ENCODE data around the gene GALNT2.

The GALNT2 gene

DNA sequence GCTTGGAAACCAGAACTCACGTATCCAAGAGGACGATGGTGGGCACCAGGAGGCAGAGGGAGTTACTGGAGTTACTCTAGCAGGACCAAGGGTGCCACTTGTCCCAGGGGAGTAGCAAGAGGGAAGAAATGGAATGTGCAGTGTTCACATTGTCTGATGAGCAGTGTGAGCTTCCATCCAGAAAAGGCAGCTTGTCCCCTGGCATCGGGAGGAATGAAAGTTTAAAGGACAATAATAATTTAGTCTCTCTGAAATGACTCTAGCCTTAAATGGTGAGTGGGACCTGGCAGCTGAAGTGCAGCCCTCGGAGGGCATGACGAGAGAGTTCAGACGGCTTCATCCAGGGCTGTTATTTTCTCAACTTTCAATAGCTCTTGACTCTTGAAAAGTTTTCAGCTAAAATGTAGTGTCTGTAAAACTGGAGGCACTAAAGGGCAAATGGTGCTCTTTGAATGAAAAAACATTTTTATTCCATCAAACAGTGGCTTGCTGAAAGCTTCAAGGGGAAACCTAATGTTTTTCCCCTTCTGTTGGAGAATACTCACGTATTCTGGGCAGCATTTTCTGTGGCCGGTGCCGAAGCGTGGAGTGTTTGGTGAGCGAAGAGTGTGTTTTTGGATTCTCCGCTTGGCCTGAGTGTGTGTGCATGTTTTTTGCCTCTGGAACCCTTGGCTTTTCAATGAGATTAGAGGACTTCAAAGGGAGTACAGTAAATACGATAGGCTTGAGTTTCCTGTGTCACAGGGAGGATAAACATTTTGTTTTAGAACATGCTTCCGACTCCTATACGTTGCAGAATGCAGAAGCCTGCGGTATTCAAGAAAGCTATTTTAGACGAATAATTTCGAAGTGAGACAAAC lies 157.3 kb downstream of the GALNT2 start:
- Histone ChIP-seq H3K4me3 (ENCODE audit: low read length) (no peak overlapping the region), H3K4me2 (ENCODE audit: low read depth, low read length) (no peak overlapping the region), H3K9ac (ENCODE audit: low read length) (no peak overlapping the region), H4K20me1 (ENCODE audit: insufficient read depth, low read length) (no peaks in the 10 kb centered on the region), H3K4me1 (ENCODE audit: low read length) (no peaks in the 10 kb centered on the region), H3F3A (ENCODE audit: insufficient read depth, low read length) (no peaks in the 10 kb centered on the region), H2AFZ (ENCODE audit: low read length) (no peak overlapping the region), H3K79me2 (ENCODE audit: low read length) (peaks cover 26% of the 10 kb centered on the region), H3K9me2 (replicated peaks; ENCODE audit: insufficient read depth, low read length) (no peaks in the 10 kb centered on the region), H3K9me3 (replicated peaks; ENCODE audit: insufficient read depth, low read length) (no peaks in the 10 kb centered on the region), H3K36me3 (replicated peaks; ENCODE audit: insufficient read depth, low read length) (no peaks in the 10 kb centered on the region), H3K27ac (ENCODE audit: low read length) (no peak overlapping the region), H3K27me3 (replicated peaks; ENCODE audit: insufficient read depth, low read length) (no peaks in the 10 kb centered on the region)
- DNase-seq, result no peak
- TF ChIP-seq EZH2phosphoT487 (IDR thresholded peaks at IDR 0.05; ENCODE audit: low read length), result no peak
- no peak for TF ChIP-seq CTCF (IDR thresholded peaks at IDR 0.05; ENCODE audit: low read length)
- TF ChIP-seq EZH2 (optimal IDR thresholded peaks at IDR 0.05; ENCODE audit: low read depth, low read length), result no peak

DNA sequence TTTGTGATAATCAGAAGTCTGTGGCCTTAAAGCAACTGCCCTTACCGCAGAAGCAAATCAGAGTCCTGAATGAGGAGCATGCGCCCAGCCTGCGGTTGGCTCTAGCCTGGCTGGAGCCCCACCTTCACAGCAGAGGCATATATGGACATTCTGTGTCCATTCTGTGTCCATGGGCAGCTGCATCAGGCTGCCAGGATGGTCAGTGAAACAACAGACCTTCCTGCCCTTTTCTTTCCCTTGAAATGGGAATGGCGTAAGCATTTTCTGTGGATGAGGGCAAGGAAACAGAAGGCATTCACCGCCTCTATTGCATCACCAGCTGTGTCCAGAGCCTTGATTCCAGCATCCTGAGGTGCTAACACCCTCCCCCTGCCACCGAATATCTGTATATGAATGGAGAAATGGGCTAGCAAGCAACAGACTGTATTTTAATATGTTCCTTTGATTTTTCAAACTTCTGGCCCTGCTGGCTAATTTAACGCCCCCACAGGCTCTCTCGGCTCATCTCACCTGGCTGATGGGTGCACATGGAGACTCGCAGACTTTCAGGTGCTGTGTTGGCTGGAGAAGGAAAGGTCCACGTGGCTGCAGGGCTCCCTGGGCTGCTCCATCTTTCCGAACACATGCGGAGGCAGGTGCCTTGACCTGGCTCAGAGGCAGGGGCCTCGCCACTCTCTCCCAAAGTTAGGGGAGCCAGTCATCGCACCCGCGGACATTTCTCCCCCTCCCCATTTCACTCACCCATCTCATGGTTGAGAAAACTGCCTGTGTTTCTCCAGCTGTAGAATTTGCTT lies 159.2 kb downstream of the GALNT2 start:
- Histone ChIP-seq H3K36me3 (replicated peaks; ENCODE audit: insufficient read depth, low read length) (no peaks in the 10 kb centered on the region), H3K9me2 (replicated peaks; ENCODE audit: insufficient read depth, low read length) (no peaks in the 10 kb centered on the region), H3K9ac (ENCODE audit: low read length) (no peak overlapping the region), H4K20me1 (ENCODE audit: insufficient read depth, low read length) (no peaks in the 10 kb centered on the region), H3K4me1 (ENCODE audit: low read length) (no peaks in the 10 kb centered on the region), H3F3A (ENCODE audit: insufficient read depth, low read length) (no peaks in the 10 kb centered on the region), H3K27me3 (replicated peaks; ENCODE audit: insufficient read depth, low read length) (no peaks in the 10 kb centered on the region), H3K79me2 (ENCODE audit: low read length) (peaks cover 21% of the 10 kb centered on the region), H3K27ac (ENCODE audit: low read length) (no peak overlapping the region), H2AFZ (ENCODE audit: low read length) (no peak overlapping the region), H3K4me2 (ENCODE audit: low read depth, low read length) (no peak overlapping the region), H3K9me3 (replicated peaks; ENCODE audit: insufficient read depth, low read length) (no peaks in the 10 kb centered on the region), H3K4me3 (ENCODE audit: low read length) (no peak overlapping the region)
- no peak for TF ChIP-seq EZH2 (optimal IDR thresholded peaks at IDR 0.05; ENCODE audit: low read depth, low read length)
- no peak for TF ChIP-seq CTCF (IDR thresholded peaks at IDR 0.05; ENCODE audit: low read length)
- no peak for TF ChIP-seq EZH2phosphoT487 (IDR thresholded peaks at IDR 0.05; ENCODE audit: low read length)
- DNase-seq, result no peak

GRCh38 chr1:230226814-230227213 lies 159.8 kb downstream of the GALNT2 start:
- Histone ChIP-seq H3K9ac (ENCODE audit: low read length) (no peak overlapping the region), H3K9me2 (replicated peaks; ENCODE audit: insufficient read depth, low read length) (no peaks in the 10 kb centered on the region), H3K9me3 (replicated peaks; ENCODE audit: insufficient read depth, low read length) (no peaks in the 10 kb centered on the region), H3K79me2 (ENCODE audit: low read length) (peaks cover 26% of the 10 kb centered on the region), H3K27me3 (replicated peaks; ENCODE audit: insufficient read depth, low read length) (no peaks in the 10 kb centered on the region), H3K4me2 (ENCODE audit: low read depth, low read length) (no peak overlapping the region), H2AFZ (ENCODE audit: low read length) (no peak overlapping the region), H3K4me1 (ENCODE audit: low read length) (no peaks in the 10 kb centered on the region), H3K36me3 (replicated peaks; ENCODE audit: insufficient read depth, low read length) (no peaks in the 10 kb centered on the region), H4K20me1 (ENCODE audit: insufficient read depth, low read length) (no peaks in the 10 kb centered on the region), H3K4me3 (ENCODE audit: low read length) (no peak overlapping the region), H3F3A (ENCODE audit: insufficient read depth, low read length) (no peaks in the 10 kb centered on the region), H3K27ac (ENCODE audit: low read length) (no peak overlapping the region)
- no peak for DNase-seq
- no peak for TF ChIP-seq CTCF (IDR thresholded peaks at IDR 0.05; ENCODE audit: low read length)
- TF ChIP-seq EZH2 (optimal IDR thresholded peaks at IDR 0.05; ENCODE audit: low read depth, low read length), result no peak
- TF ChIP-seq EZH2phosphoT487 (IDR thresholded peaks at IDR 0.05; ENCODE audit: low read length), result no peak

All from MM.1S (cell line).